Suprapubic skin (tissue), 4 donors: ENCODE measurements around the gene ZNF613. TPM values are rescaled to one million over a fixed set of nuclear protein-coding genes. Genes with fewer than 3 reads are reported as not detected.
"Not testable (repeated sequence)": the region's sequence is repeated elsewhere in the genome, so short reads cannot be mapped to it uniquely, and the experiment has no call there.

ENCODE experiments used
- DNase-seq, 2 donors: peaks; one replicate each; pipeline ENCODE4 v3.0.0-alpha.2; 2019; ENCODE audit warnings: low spot score in 2 of 2
- H3K27ac ChIP-seq: fragments of 200-600 bp; sonication (generic); one replicate; pipeline ENCODE4 v1.5.1; 2019
- H3K27me3 ChIP-seq: fragments of 200-600 bp; sonication (generic); one replicate; pipeline ENCODE4 v1.5.1; 2019
- H3K36me3 ChIP-seq: fragments of 200-600 bp; sonication (generic); one replicate; pipeline ENCODE4 v1.5.1; 2019
- H3K4me1 ChIP-seq: fragments of 200-600 bp; sonication (generic); one replicate; pipeline ENCODE4 v1.5.1; 2019
- H3K4me3 ChIP-seq: fragments of 200-600 bp; sonication (generic); one replicate; pipeline ENCODE4 v1.5.1; 2019; ENCODE audit warnings: mild to moderate bottlenecking
- H3K9me3 ChIP-seq: fragments of 200-600 bp; sonication (generic); one replicate; pipeline ENCODE4 v1.5.1; 2019
- EP300 ChIP-seq: sonication (generic); formaldehyde crosslinking; IDR thresholded peaks from one replicate; pipeline ENCODE4 v1.6.1; 2017; ENCODE audit warnings: antibody characterized with exemption
- POLR2A ChIP-seq, 2 donors: fragments of 450-650 bp; IDR thresholded peaks; one replicate each; pipeline ENCODE4 v1.6.1; 2017; ENCODE audit warnings: antibody characterized with exemption in 2 of 2, mild to moderate bottlenecking in 2 of 2, moderate library complexity in 2 of 2
- POLR2AphosphoS5 ChIP-seq, 3 donors: sonication (generic); formaldehyde crosslinking; IDR thresholded peaks; one replicate each; pipeline ENCODE4 v1.6.1; 2017; ENCODE audit warnings: antibody characterized with exemption in 3 of 3
- WGBS: methylation state at CpG from one replicate; pipeline ENCODE4 v1.1.5; 2018; 5-methylcytosine and 5-hydroxymethylcytosine counted together
- total RNA-seq, 4 donors: library from RNA; depleted of rRNA; stranded (reverse); fragments of >200 nt; gene quantifications; one replicate each; pipeline ENCODE4 v1.1.0, GENCODE V29; 2016
- TF ChIP-seq, protein P1 (sequence below), 2 donors: fragments of 200-600 bp in 1 of 2; fragments of 450-650 bp in 1 of 2; sonication (generic) in 1 of 2; IDR thresholded peaks; one replicate each; pipeline ENCODE4 v1.5.1; 2016 to 2019; ENCODE audit warnings: antibody characterized with exemption in 2 of 2, mild to moderate bottlenecking in 1 of 2, moderate library complexity in 1 of 2

The ZNF613 gene
- total RNA-seq, 4 donors from 2014 or later = 2.2 to 4.4 (median 3.0) TPM

DNA sequence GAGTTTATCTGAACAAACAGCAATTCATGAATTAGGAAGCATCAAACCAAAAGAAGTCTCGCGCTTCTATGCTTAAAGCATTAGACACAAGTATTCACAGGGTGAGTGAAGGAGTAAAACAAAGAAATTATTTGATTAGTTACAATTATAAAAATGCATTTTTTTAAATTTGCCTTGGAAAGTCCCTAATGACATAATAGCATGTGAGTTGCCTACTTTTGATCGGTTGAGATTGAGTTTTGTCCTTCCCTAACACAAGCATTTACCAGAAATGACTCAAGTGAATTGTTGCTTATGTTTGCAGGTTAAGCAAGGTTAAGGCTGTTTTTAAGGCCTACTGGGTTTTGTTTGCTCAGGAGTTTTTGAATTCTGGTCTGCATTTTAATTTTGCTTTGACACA is 22.1 kb upstream of the ZNF613 start:
- H3K36me3 ChIP-seq = peaks cover 5% of the 10 kb centered on the region
- no peaks in the 10 kb centered on the region for H3K9me3 ChIP-seq
- whole genome bisulfite sequencing = 44% methylated on average over 3 of the region's 3 CpGs

DNA sequence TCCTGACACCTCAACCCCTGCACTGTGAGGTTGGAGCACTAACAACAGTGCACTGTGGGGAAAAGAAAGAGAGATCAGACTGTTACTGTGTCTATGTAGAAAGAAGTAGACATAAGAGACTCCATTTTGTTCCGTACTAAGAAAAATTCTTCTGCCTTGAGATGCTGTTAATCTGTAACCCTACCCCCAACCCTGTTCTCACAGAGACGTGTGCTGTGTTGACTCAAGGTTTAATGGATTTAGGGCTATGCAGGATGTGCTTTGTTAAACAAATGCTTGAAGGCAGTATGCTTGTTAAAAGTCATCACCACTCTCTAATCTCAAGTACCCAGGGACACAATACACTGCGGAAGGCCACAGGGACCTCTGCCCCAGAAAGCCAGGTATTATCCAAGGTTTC is 21.6 kb upstream of the ZNF613 start:
- not testable (repeated sequence) for H3K36me3 ChIP-seq, H3K4me3 ChIP-seq, DNase-seq, H3K9me3 ChIP-seq, H3K27ac ChIP-seq
- Histone ChIP-seq H3K27me3 (peaks cover 25% of the 10 kb centered on the region), H3K4me1 (peaks cover 11% of the 10 kb centered on the region)
- WGBS = 85% methylated on average over 2 of the region's 3 CpGs

More for the DNA sequence above, 22.1 kb upstream of the ZNF613 start:
- H3K4me3 ChIP-seq = peak overlapping the region; percentile 60
- H3K27me3 ChIP-seq = peaks cover 23% of the 10 kb centered on the region
- no peak for DNase-seq
- no peak for TF ChIP-seq EP300
- no peak for TF ChIP-seq POLR2A (IDR thresholded peaks at IDR 0.05)
- TF ChIP-seq, protein P1, sequence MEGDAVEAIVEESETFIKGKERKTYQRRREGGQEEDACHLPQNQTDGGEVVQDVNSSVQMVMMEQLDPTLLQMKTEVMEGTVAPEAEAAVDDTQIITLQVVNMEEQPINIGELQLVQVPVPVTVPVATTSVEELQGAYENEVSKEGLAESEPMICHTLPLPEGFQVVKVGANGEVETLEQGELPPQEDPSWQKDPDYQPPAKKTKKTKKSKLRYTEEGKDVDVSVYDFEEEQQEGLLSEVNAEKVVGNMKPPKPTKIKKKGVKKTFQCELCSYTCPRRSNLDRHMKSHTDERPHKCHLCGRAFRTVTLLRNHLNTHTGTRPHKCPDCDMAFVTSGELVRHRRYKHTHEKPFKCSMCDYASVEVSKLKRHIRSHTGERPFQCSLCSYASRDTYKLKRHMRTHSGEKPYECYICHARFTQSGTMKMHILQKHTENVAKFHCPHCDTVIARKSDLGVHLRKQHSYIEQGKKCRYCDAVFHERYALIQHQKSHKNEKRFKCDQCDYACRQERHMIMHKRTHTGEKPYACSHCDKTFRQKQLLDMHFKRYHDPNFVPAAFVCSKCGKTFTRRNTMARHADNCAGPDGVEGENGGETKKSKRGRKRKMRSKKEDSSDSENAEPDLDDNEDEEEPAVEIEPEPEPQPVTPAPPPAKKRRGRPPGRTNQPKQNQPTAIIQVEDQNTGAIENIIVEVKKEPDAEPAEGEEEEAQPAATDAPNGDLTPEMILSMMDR (IDR thresholded peaks at IDR 0.05) = no peak
- no peak for TF ChIP-seq POLR2AphosphoS5 (IDR thresholded peaks at IDR 0.05)
- no peak overlapping the region for H3K27ac ChIP-seq
- H3K4me1 ChIP-seq = peaks cover 11% of the 10 kb centered on the region

DNA sequence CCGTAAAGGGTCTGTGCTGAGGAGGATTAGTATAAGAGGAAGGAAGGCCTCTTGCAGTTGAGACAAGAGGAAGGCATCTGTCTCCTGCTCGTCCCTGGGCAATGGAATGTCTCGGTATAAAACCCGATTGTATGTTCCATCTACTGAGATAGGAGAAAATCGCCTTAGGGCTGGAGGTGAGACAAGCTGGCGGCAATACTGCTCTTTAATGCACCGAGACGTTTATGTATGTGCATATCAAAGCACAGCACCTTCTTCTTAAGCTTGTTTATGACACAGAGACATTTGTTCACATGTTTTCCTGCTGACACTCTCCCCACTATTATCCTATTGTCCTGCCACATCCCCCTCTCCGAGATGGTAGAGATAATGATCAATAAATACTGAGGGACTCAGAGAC is 21.2 kb upstream of the ZNF613 start:
- not testable (repeated sequence) for H3K9me3 ChIP-seq, H3K36me3 ChIP-seq, H3K27ac ChIP-seq, H3K4me3 ChIP-seq, DNase-seq
- 49% methylated on average over 9 of the region's 9 CpGs for WGBS
- H3K4me1 ChIP-seq = peaks cover 11% of the 10 kb centered on the region
- H3K27me3 ChIP-seq = peaks cover 29% of the 10 kb centered on the region

DNA sequence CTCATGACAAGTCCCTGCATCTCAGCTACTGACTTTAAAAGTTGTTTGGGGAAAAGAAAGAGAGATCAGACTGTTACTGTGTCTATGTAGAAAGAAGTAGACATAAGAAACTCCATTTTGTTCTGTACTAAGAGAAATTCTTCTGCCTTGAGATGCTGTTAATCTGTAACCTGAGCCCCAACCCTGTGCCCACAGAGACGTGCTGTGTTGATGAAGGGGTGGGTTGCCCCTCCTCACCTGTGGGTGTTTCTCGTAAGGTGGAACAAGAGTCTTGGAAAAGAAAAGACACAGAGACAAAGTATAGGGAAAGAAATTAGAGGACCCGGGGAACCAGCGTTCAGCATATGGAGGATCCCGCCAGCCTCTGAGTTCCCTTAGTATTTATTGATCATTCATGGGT is 19.3 kb upstream of the ZNF613 start:
- DNase-seq, H3K27ac ChIP-seq, H3K4me3 ChIP-seq, H3K9me3 ChIP-seq, H3K36me3 ChIP-seq: not testable (repeated sequence)
- Histone ChIP-seq H3K4me1 (peaks cover 11% of the 10 kb centered on the region), H3K27me3 (peaks cover 29% of the 10 kb centered on the region)
- 39% methylated on average over 5 of the region's 5 CpGs for WGBS

DNA sequence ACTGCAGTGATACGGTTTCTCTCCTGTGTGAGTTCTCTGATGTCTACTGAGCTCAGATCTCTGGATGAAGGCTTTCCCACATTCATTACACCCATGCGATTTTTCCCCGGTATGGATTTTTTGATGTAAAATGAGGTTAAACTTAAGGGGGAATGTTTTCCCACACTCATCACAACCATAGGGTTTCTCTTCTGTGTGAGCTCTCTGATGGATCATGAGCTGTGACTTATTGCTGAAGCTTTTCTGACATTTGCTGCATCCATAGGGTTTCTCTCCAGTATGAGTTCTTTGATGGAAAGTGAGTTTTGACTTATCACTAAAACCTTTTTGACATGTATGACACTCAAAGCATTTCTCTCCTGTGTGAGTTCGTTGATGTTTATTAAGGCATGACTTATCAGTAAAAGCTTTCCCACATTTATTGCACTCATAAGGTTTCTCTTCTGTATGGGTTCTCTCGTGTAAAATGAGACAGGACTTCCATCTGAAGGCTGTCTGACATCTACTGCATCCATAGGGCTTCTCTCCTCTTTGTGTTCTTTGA is 11.9 kb upstream of the ZNF613 start:
- H3K27me3 ChIP-seq = peaks cover 5% of the 10 kb centered on the region
- H3K4me3 ChIP-seq = no peak overlapping the region
- no peak overlapping the region for H3K27ac ChIP-seq
- H3K36me3 ChIP-seq = no peaks in the 10 kb centered on the region
- H3K4me1 ChIP-seq = no peaks in the 10 kb centered on the region
- no peak for DNase-seq
- WGBS = 88% methylated on average over 5 of the region's 5 CpGs
- H3K9me3 ChIP-seq = peaks cover 32% of the 10 kb centered on the region
- TF ChIP-seq POLR2A (IDR thresholded peaks at IDR 0.05) = no peak
- TF ChIP-seq, protein P1 (IDR thresholded peaks at IDR 0.05) = no peak
- TF ChIP-seq POLR2AphosphoS5 (IDR thresholded peaks at IDR 0.05) = no peak
- TF ChIP-seq EP300 = no peak

DNA sequence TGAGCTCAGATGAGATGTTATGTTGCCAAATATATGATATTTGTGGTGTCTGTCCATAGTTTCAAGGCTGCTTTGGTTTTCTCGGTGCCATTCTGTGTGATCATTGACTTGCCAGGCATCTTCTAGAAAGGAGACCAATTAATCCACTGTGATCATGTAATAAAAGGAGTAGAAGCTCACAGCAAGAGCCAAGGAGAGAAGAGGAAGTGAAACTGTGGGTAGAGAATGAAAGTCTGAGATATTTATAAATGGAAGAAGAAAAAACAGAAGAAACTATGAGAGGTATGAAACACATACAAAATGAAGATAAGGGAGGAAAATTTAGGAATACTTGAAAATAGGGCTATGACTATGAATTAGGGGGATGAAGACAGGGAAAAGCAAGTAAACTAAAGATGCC is 11.1 kb upstream of the ZNF613 start:
- Histone ChIP-seq H3K27ac (no peak overlapping the region), H3K9me3 (peaks cover 40% of the 10 kb centered on the region), H3K27me3 (no peaks in the 10 kb centered on the region), H3K4me3 (no peak overlapping the region), H3K4me1 (no peaks in the 10 kb centered on the region), H3K36me3 (no peaks in the 10 kb centered on the region)
- DNase-seq = no peak
- WGBS = 94% methylated on average over 1 of the region's 1 CpG
- TF ChIP-seq, protein P1 (IDR thresholded peaks at IDR 0.05) = no peak
- TF ChIP-seq POLR2AphosphoS5 (IDR thresholded peaks at IDR 0.05) = no peak
- no peak for TF ChIP-seq EP300
- TF ChIP-seq POLR2A (IDR thresholded peaks at IDR 0.05) = no peak

DNA sequence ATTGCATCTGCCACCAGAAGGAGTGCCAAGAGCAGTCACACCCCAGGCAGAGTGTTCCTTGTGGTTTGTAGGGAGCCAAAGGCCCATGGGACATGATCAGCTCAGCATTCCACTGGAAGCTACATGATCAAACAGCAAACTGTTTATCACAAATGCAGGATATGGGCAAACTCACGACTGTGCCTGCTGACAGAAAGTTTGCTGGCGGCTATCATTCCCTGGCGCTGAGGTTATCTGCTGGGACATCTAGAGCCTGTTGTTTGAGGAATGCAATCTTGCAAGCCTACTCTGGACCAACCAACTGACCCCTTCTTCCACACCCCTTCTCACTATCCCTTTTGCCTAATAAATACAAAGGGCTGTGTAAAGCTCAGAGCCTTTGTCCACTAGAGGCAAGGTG is 7.7 kb upstream of the ZNF613 start:
- Histone ChIP-seq H3K9me3 (peaks cover 40% of the 10 kb centered on the region), H3K27me3 (no peaks in the 10 kb centered on the region), H3K4me1 (no peaks in the 10 kb centered on the region), H3K27ac (no peak overlapping the region), H3K36me3 (no peaks in the 10 kb centered on the region), H3K4me3 (no peak overlapping the region)
- WGBS = 92% methylated on average over 3 of the region's 3 CpGs
- DNase-seq = no peak
- no peak for TF ChIP-seq POLR2AphosphoS5 (IDR thresholded peaks at IDR 0.05)
- TF ChIP-seq EP300 = no peak
- TF ChIP-seq, protein P1 (IDR thresholded peaks at IDR 0.05) = no peak
- no peak for TF ChIP-seq POLR2A (IDR thresholded peaks at IDR 0.05)
